Measurements from ENCODE around the gene PSMB3.

The PSMB3 gene

GRCh38 chr17:38745545-38745944 lies 7.0 kb upstream of the PSMB3 start:
- no peak overlapping the region; the same call in 1 of the 2 replicates for H3K27ac ChIP-seq
- TF ChIP-seq, protein P1, sequence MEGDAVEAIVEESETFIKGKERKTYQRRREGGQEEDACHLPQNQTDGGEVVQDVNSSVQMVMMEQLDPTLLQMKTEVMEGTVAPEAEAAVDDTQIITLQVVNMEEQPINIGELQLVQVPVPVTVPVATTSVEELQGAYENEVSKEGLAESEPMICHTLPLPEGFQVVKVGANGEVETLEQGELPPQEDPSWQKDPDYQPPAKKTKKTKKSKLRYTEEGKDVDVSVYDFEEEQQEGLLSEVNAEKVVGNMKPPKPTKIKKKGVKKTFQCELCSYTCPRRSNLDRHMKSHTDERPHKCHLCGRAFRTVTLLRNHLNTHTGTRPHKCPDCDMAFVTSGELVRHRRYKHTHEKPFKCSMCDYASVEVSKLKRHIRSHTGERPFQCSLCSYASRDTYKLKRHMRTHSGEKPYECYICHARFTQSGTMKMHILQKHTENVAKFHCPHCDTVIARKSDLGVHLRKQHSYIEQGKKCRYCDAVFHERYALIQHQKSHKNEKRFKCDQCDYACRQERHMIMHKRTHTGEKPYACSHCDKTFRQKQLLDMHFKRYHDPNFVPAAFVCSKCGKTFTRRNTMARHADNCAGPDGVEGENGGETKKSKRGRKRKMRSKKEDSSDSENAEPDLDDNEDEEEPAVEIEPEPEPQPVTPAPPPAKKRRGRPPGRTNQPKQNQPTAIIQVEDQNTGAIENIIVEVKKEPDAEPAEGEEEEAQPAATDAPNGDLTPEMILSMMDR (conservative IDR thresholded peaks at IDR 0.05): no peak
- TF ChIP-seq ZFX (IDR thresholded peaks at IDR 0.05): no peak

DNA sequence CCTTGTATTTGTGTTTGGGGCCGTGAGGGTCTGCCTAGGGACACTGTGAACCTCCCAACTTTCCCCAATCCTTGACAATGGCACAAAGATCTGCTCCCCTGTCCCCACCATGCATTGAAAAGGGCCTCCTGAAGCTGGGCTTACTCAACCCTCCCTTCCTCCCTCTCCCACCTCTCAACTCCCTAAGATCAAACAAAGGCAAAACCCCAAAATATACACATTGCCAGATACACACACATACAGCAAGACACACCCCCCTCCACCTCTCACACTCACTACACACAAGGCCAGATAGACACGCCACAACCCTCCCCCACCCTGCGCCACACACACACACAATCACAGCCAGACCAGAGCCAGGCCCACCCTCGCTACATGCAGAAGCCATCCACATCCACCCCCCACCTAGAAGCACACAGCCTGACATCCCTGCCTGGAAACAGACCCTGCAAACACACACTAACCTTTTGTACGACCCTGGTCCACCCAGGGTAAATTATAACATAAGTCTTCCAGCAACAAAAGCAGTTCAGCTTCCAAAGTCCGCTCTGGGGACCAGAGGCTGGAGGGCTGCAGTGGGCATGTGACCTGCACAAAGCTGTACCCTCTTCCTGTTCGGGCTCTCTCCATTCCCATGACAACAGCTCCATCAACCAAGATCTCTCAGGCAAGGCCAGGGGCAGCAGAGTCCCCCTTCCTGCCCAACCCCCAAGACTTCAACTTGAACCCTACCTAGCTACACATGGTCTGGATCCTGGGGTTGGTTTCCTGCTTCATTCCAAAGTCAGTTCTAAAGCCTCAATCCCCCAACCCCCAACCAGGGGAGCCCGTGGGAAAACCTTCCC lies 6.3 kb upstream of the PSMB3 start:
- peak overlapping the region; percentile 97 for H3K27ac ChIP-seq

DNA sequence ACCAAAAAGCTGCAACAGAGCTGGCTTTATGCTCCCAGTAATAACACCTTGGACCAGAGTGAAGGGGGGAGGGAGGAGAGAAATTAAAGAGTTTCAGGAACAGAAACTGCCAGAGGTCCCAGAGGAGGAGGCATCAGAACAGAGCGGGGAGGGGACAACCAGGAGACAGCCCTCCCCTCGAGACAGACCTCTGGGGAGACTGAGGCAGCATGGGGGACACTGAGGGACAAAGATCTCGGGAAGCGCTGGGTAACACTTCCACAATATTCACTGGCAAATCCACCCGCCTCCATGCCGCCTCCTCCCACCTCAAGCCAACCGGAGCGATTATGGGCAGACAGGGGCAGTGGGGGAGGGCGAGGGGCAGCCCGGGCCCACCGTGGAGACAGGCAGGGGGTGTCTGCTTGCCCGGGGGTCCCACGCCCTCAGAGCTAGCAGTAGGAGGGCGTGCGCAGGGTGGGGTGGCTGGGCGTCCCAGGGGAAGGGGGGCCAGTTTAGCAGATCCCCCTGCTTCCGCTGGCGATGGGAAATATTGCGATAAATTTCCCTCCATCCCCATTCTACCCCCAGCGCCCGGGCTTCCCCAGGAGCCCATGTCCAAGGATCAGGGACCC lies 5.6 kb upstream of the PSMB3 start:
- TF ChIP-seq, protein P1 (conservative IDR thresholded peaks at IDR 0.05): no peak
- no peak for TF ChIP-seq ZFX (IDR thresholded peaks at IDR 0.05)
- peak overlapping the region; percentile 97 for H3K27ac ChIP-seq

More for the DNA sequence above, 6.3 kb upstream of the PSMB3 start:
- TF ChIP-seq ZFX (IDR thresholded peaks at IDR 0.05): no peak
- TF ChIP-seq, protein P1 (conservative IDR thresholded peaks at IDR 0.05): no peak

- TF ChIP-seq, protein P1 (conservative IDR thresholded peaks at IDR 0.05): no peak
- no peak for TF ChIP-seq ZFX (IDR thresholded peaks at IDR 0.05)
- H3K27ac ChIP-seq: peak overlapping the region; percentile 97
Observed at GRCh38 chr17:38747463-38748148, 4.9 kb upstream of the PSMB3 start.

DNA sequence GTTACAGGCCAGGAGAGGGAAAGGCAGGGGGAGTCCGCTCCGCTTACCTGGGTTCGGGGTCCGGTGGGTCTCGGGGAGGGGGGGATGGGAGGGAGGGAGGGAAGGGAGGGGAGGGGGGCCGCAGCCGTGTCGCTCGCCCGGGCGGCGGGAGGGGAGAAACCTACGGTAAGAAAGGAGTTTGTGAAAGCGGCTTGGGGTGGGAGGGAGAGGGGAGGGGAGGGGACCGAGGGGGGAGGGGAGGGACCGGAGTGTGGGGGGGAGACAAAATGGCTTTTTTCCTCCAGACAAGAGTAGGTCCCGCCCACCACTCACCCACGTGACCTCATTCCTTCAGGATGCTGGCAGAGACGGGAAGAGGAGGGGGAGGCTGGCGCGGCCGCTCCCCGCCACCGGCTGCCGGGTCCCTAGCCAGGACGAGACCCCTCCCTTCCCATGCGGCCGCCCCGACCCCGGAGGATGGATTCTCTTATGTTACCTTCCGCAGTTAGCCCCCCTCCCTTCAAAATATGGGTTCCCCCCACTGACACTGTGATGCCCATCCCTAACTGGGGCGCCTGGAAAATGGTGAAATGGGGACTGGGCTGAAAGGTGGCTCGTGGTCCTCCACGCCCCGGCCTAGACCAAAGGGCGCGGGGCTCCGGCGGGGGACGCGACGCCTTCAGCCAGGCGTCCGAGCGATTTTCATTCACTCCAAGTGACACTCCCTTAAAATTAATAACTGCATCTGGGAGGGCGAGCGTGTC lies 4.2 kb upstream of the PSMB3 start, which contains the start of gene PCGF2:
TSS of gene PCGF2 (minus strand) at position 188 of the 743 bp plus-strand sequence. CDS start 7,934 bp downstream, outside the sequence.
- H3K27ac ChIP-seq: peak within 1 kb of the TSS; percentile 97
- TF ChIP-seq, protein P1 (conservative IDR thresholded peaks at IDR 0.05): no peak
- TF ChIP-seq ZFX (IDR thresholded peaks at IDR 0.05): no peak

GRCh38 chr17:38748892-38749222 lies 3.7 kb upstream of the PSMB3 start:
- no peak for TF ChIP-seq ZFX (IDR thresholded peaks at IDR 0.05)
- TF ChIP-seq, protein P1 (conservative IDR thresholded peaks at IDR 0.05): no peak
- H3K27ac ChIP-seq: peak overlapping the region; percentile 97

Data from C4-2B (cell line).